GM13976 (cell line): ENCODE data around the gene RAB11B.
"Not testable (repeated sequence)": the region's sequence is repeated elsewhere in the genome, so short reads cannot be mapped to it uniquely, and the experiment has no call there.

ENCODE experiments used
- DNase-seq: peaks from one replicate; pipeline ENCODE4 v3.0.0; 2012; ENCODE audit warnings: low spot score
- CTCF ChIP-seq: IDR thresholded peaks from 2 replicates; pipeline ENCODE4 v1.5.1; 2012; ENCODE audit warnings: borderline replicate concordance, mild to moderate bottlenecking; ENCODE audit not compliant: insufficient read depth; ENCODE audit errors: extremely low read depth, missing control alignments, control extremely low read depth
- in situ Hi-C: fragments of 300-500 bp; cut with MboI; formaldehyde crosslinking; loops from one replicate; pipeline ENCODE4 v1.12.0; 2022; ENCODE audit warnings: low sequenced_read_pairs, mixed read lengths, inconsistent platforms; ENCODE audit not compliant: unreplicated experiment

RAB11B gene

DNA sequence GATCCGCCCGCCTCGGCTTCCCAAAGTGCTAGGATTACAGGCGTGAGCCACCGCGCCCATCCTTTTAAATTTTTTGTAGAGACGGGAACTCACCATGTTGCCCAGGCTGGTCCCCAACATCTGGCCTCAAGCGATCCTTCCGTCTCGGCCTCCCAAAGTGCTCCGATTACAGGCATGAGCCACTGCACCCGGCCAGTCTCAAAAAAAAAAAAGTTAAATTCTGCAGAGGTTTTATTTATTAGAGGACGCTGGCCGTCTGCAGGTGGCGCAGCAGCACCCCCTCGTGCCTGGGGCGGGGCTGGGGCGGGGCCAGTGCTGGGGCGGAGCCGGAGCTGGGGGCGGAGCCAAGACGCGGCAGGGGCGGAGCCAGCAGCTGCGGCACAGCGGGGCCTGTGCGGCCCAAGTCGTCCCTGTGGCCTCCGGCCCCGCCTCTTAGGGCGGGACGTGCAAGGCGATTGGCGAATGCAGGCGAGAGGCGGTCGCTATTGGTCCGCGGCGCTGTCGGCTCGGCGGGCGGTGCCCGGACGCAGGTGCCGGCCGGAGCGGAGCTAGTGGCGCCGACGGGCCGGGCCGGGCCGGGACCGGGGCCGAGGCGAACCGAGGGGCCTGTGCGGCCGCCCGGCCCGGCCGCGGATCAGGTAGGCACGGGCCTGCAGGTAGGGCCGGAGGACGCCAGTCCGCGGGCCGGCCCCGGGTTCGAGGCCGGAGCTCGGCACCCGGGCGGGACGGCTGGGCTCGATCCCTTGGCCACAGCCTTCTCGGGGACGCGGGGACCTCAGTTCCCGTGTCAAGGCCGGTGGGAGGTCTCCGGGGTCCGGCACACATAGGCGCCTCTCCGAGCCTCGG lies 22.8 kb downstream of the RAB11B start, which contains the start of gene MARCHF2:
Gene MARCHF2, plus strand, starts transcription at position 523 of the 846 bp plus-strand sequence. CDS start 8,536 bp downstream, outside the sequence.
- in situ Hi-C loops, result no loop called here
- DNase-seq, result peak; percentile 100
- TF ChIP-seq CTCF, result peak; percentile 66

DNA sequence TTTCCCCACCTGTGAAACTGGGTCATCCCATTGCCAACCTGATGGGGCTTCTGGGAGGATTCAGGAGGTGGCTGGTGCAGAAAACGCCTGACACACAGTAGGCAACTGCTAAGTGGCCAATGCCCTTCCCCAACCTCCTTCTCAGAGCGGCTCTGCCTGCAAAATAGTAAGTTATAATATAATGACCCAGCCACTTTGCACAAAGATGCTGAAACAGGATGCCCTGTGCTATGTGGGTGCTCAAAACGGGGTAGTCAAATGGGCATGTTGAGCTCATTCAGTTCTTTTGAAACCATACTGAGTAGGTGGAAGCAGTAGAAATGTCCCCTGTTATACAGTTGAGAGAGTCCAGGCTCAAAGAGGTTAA lies 23.5 kb downstream of the RAB11B start:
- no peak for DNase-seq
- in situ Hi-C loops, result no loop called here

GRCh38 chr19:8416796-8417195 lies 26.6 kb downstream of the RAB11B start:
- DNase-seq, result no peak
- in situ Hi-C loops, result no loop called here
- no peak for TF ChIP-seq CTCF

More for the DNA sequence above, 23.5 kb downstream of the RAB11B start:
- no peak for TF ChIP-seq CTCF

GRCh38 chr19:8421484-8422461 lies 31.6 kb downstream of the RAB11B start:
- in situ Hi-C loops, result no loop called here

GRCh38 chr19:8423817-8424223 lies 33.7 kb downstream of the RAB11B start:
- in situ Hi-C loops, result no loop called here
- DNase-seq, result peak; percentile 12
- TF ChIP-seq CTCF, result no peak

More at GRCh38 chr19:8421484-8422461, 31.6 kb downstream of the RAB11B start:
- DNase-seq, result peak; percentile 11
- no peak for TF ChIP-seq CTCF

GRCh38 chr19:8425331-8425730 lies 35.2 kb downstream of the RAB11B start:
- not testable (repeated sequence) for DNase-seq

More at GRCh38 chr19:8425331-8425730, 35.2 kb downstream of the RAB11B start:
- in situ Hi-C loops, result not testable (repeated sequence)
